GM12878 (cell line): Measurements from ENCODE around the gene CYTH3. TPM values are rescaled to one million over a fixed set of nuclear protein-coding genes. Genes with fewer than 3 reads are reported as not detected.
A peak's percentile ranks its signal among the peaks of the same experiment; 100 is the strongest.

Experiments used
- ATAC-seq: fragments of 200-7000 bp; cut with Tn5 transposase; 3 replicates; pipeline ENCODE4 v1.9.1; 2020; ENCODE audit warnings: mild to moderate bottlenecking, moderate library complexity
- BruUV-seq: library from RNA; stranded (reverse); fragments of 400-500 nt; replicated peaks from 2 replicates; lab custom pipeline; 2021; lab: Mats Ljungman, UMichigan
- CTCF ChIA-PET: fragments of 300-600 bp; sonication (Branson Sonifier 250); formaldehyde crosslinking; extraction: SDS; loops from one replicate; lab custom pipeline; 2021; ENCODE audit warnings: inconsistent platforms; lab: Yijun Ruan, JAX
- POLR2A ChIA-PET: fragments of 350-600 bp; formaldehyde crosslinking; extraction: SDS; loops from one replicate; lab custom pipeline; 2021; ENCODE audit warnings: inconsistent platforms; lab: Charles Lee
- RAD21 ChIA-PET: fragments of 300-600 bp; sonication (Branson Sonifier 250); formaldehyde crosslinking; loops from one replicate; lab custom pipeline; 2023; ENCODE audit warnings: antibody characterized with exemption; ENCODE audit not compliant: unreplicated experiment; lab: Charles Lee
- SMC1A ChIA-PET: fragments of 300-600 bp; sonication (Branson Sonifier 250); formaldehyde crosslinking; loops from one replicate; lab custom pipeline; 2023; ENCODE audit not compliant: unreplicated experiment, uncharacterized antibody; lab: Charles Lee
- DNase-seq: peaks from one replicate; pipeline ENCODE4 v3.0.0-alpha.2; 2011; ENCODE audit warnings: low read depth, low spot score
- FAIRE-seq: peaks from 3 replicates; lab custom pipeline; 2011; peaks lifted over from hg19 to GRCh38; lab: Jason Lieb, UNC
- H2AFZ ChIP-seq: 2 replicates; pipeline ENCODE4 v1.6.0; 2011; ENCODE audit warnings: low read depth, low read length, control low read depth; ENCODE audit not compliant: control insufficient read depth
- H3K27ac ChIP-seq: 2 replicates; pipeline ENCODE4 v1.5.1; 2011; ENCODE audit warnings: control low read depth; ENCODE audit not compliant: control insufficient read depth, insufficient read depth
- H3K27me3 ChIP-seq, 2 experiments: replicated peaks in 1 of 2; 2 replicates each; pipeline versions ENCODE4 v1.6.0 to v1.6.1; 2011; ENCODE audit warnings: low read length in 1 of 2; ENCODE audit not compliant: control insufficient read depth in 2 of 2, insufficient read depth in 2 of 2
- H3K36me3 ChIP-seq, 2 experiments: 2 replicates each; pipeline ENCODE4 v1.5.1; 2011; ENCODE audit warnings: low read length in 1 of 2; ENCODE audit not compliant: control insufficient read depth in 2 of 2, insufficient read depth in 2 of 2
- H3K4me1 ChIP-seq: 2 replicates; pipeline ENCODE4 v1.6.1; 2011; ENCODE audit warnings: mild to moderate bottlenecking, low read length, moderate library complexity, mixed read lengths; ENCODE audit not compliant: control insufficient read depth, insufficient read depth
- H3K4me2 ChIP-seq: 2 replicates; pipeline ENCODE4 v1.6.0; 2011; ENCODE audit warnings: control low read depth; ENCODE audit not compliant: control insufficient read depth, insufficient read depth
- H3K4me3 ChIP-seq: fragments of 200-600 bp; sonication (generic); 2 replicates; pipeline ENCODE4 v1.5.1; 2016
- H3K79me2 ChIP-seq: 2 replicates; pipeline ENCODE4 v1.6.0; 2011; ENCODE audit warnings: low read length; ENCODE audit not compliant: control insufficient read depth, insufficient read depth
- H3K9ac ChIP-seq: 2 replicates; pipeline ENCODE4 v1.8.0; 2011; ENCODE audit warnings: low read length, control low read depth, mixed read lengths; ENCODE audit not compliant: control insufficient read depth, insufficient read depth
- H3K9me3 ChIP-seq: replicated peaks from 3 replicates; pipeline ENCODE4 v1.5.1; 2011; ENCODE audit warnings: mild to moderate bottlenecking, low read length; ENCODE audit not compliant: control insufficient read depth, insufficient read depth
- H4K20me1 ChIP-seq: 2 replicates; pipeline ENCODE4 v1.6.0; 2011; ENCODE audit not compliant: control insufficient read depth, insufficient read depth
- RBBP5 ChIP-seq: fragments of 200-600 bp; sonication (generic); conservative IDR thresholded peaks from 2 replicates; pipeline ENCODE4 v1.6.1; 2016
- RUNX3 ChIP-seq: IDR thresholded peaks from 2 replicates; pipeline ENCODE4 v1.6.1; 2012; ENCODE audit warnings: low read length, inconsistent platforms
- WGBS: methylation state at CpG from one replicate; pipeline ENCODE4 v1.1.6; 2016; ENCODE audit warnings: low lambda C conversion rate; ENCODE audit not compliant: insufficient replicate concordance, insufficient coverage; ENCODE audit errors: missing lambda C conversion rate; 5-methylcytosine and 5-hydroxymethylcytosine counted together
- in situ Hi-C: fragments of 300-500 bp; cut with MboI; formaldehyde crosslinking; loops from 9 replicates; pipeline ENCODE4 v1.14.3; 2018; ENCODE audit warnings: mixed read lengths
- intact Hi-C: fragments of 100-400 bp; cut with micrococcal nuclease; formaldehyde crosslinking; loops from one replicate; pipeline ENCODE4 v1.14.2; 2022; ENCODE audit not compliant: unreplicated experiment
- polyA plus RNA-seq, 11 experiments: library from polyadenylated mRNA; depleted of rRNA in 4 of 11; unstranded in 6 of 11; stranded (reverse) in 5 of 11; fragments of >200 nt; fragmentation: Nextera tagmentation in 4 of 11; fragmentation: Illumina TruSeq in 1 of 11; extraction: Ambion mirVana in 4 of 11; extraction: Trizol in 1 of 11; gene quantifications; 1 replicate in 1 of 11; 2 replicates in 10 of 11; pipeline versions ENCODE4 v1.2.1 to v1.2.3, GENCODE V29; 2011 to 2016; ENCODE audit warnings: inconsistent platforms in 2 of 11, missing spikeins in 2 of 11, low read depth in 1 of 11
- total RNA-seq, 4 experiments: library from RNA; depleted of rRNA in 3 of 4; stranded (reverse); fragments of >200 nt in 3 of 4; fragmentation: Illumina TruSeq in 1 of 4; extraction: Trizol in 1 of 4; gene quantifications; 2 replicates each; pipeline versions ENCODE4 v1.2.1 to v1.2.3, GENCODE V29; 2013 to 2021
- TF ChIP-seq, protein P1 (sequence below): fragments of 450-650 bp; IDR thresholded peaks from 2 replicates; pipeline ENCODE4 v1.6.1; 2017; ENCODE audit warnings: mild to moderate bottlenecking, low read depth, inconsistent platforms; ENCODE audit not compliant: poor library complexity, severe bottlenecking
- TF ChIP-seq, protein P2 (sequence below): fragments of 450-650 bp; IDR thresholded peaks from 2 replicates; pipeline ENCODE4 v1.6.1; 2016; ENCODE audit warnings: mild to moderate bottlenecking

Gene CYTH3
- total and polyA plus RNA-seq, 10 of the 15 experiments (the other 5 are each of a cell fraction or from before 2014, with no cell fraction given): 0.45 to 28.2 (median 15.7) TPM

DNA sequence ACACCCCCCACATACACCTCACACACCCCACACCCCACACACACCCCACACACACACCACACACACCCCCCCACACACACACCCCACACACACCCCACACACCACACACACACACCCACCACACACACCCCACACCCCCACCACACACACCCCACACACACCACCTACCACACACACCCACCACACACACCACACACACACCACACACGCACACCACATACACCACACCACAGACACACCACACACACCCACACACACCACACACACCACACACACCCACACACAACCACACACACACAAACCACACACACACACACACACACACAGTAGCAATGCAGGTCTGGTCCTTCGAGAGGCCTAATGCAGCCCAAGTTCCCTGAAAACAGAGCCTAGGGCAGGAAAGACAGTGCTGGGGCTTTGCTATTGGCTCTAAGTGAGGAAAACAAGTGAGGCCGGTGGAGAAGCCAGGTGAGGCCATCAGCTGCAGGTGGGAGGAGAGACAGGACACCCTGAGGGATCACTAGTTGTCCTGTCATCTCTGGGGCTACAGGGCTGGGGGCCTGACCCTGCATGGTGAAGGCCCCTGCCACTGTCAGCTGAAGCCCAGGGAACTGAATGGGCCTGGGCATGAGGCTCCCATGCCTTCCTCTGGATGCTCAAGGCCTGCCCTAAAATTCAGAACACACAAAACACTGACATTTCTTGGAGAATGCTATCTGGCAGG lies 92.6 kb downstream of the CYTH3 start:
- intact Hi-C loops: loop anchor here (5.0 kb wide), 1 partner anchor 143 kb away; no protein-coding TSS in a partner anchor

More for the DNA sequence above, 92.6 kb downstream of the CYTH3 start:
- no TSS peak for BruUV-seq
- TF ChIP-seq RUNX3 (peak; percentile 88), RBBP5 (no peak)
- TF ChIP-seq, protein P1, sequence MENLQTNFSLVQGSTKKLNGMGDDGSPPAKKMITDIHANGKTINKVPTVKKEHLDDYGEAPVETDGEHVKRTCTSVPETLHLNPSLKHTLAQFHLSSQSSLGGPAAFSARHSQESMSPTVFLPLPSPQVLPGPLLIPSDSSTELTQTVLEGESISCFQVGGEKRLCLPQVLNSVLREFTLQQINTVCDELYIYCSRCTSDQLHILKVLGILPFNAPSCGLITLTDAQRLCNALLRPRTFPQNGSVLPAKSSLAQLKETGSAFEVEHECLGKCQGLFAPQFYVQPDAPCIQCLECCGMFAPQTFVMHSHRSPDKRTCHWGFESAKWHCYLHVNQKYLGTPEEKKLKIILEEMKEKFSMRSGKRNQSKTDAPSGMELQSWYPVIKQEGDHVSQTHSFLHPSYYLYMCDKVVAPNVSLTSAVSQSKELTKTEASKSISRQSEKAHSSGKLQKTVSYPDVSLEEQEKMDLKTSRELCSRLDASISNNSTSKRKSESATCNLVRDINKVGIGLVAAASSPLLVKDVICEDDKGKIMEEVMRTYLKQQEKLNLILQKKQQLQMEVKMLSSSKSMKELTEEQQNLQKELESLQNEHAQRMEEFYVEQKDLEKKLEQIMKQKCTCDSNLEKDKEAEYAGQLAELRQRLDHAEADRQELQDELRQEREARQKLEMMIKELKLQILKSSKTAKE: no peak
- TF ChIP-seq, protein P2, sequence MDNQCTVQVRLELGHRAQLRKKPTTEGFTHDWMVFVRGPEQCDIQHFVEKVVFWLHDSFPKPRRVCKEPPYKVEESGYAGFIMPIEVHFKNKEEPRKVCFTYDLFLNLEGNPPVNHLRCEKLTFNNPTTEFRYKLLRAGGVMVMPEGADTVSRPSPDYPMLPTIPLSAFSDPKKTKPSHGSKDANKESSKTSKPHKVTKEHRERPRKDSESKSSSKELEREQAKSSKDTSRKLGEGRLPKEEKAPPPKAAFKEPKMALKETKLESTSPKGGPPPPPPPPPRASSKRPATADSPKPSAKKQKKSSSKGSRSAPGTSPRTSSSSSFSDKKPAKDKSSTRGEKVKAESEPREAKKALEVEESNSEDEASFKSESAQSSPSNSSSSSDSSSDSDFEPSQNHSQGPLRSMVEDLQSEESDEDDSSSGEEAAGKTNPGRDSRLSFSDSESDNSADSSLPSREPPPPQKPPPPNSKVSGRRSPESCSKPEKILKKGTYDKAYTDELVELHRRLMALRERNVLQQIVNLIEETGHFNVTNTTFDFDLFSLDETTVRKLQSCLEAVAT: peak; percentile 59
- ChIA-PET SMC1A (no interaction called here), RAD21 (interaction anchor here (0.7 kb wide), 1 partner anchor 257 kb away, joined by 3 read pairs; no protein-coding TSS in a partner anchor), POLR2A (interaction anchor here (0.6 to 0.7 kb wide), 2 partner anchors 76 to 316 kb away, joined by 3 to 6 read pairs; no protein-coding TSS in a partner anchor), CTCF (no interaction called here)
- H3K4me3 ChIP-seq: no peak overlapping the region
- no peak for ATAC-seq
- H3K36me3 ChIP-seq: peaks cover 4 to 8% of the 10 kb centered on the region in 2 experiments; a peak in 3 of 4 replicates
- H3K4me1 ChIP-seq: peaks cover 5% of the 10 kb centered on the region
- H3K27ac ChIP-seq: no peak overlapping the region
- 76% methylated on average over 3 of the region's 3 CpGs for WGBS
- no peak overlapping the region for H3K4me2 ChIP-seq
- H3K27me3 ChIP-seq: no peaks in the 10 kb centered on the region
- no peak overlapping the region for H2AFZ ChIP-seq
- in situ Hi-C loops: no loop called here
- no peak for FAIRE-seq
- no peaks in the 10 kb centered on the region for H4K20me1 ChIP-seq
- no peak overlapping the region for H3K9ac ChIP-seq
- H3K9me3 ChIP-seq: no peaks in the 10 kb centered on the region
- H3K79me2 ChIP-seq: no peaks in the 10 kb centered on the region
- DNase-seq: no peak
